Muscle layer of colon (tissue), 2 donors: ENCODE results near the gene GALNT9.

Source experiments
- H3K27ac ChIP-seq: one replicate; pipeline ENCODE4 v1.7.0; 2013; ENCODE audit warnings: low read depth, mild to moderate bottlenecking, low read length, moderate library complexity
- H3K27me3 ChIP-seq, 2 donors: one replicate each; pipeline ENCODE4 v1.7.0; 2013; ENCODE audit warnings: low read length in 2 of 2, mild to moderate bottlenecking in 2 of 2; ENCODE audit not compliant: insufficient read depth in 2 of 2, control insufficient read depth in 1 of 2
- H3K36me3 ChIP-seq: one replicate; pipeline ENCODE4 v1.7.0; 2013; ENCODE audit warnings: mild to moderate bottlenecking, low read length; ENCODE audit not compliant: insufficient read depth
- H3K4me1 ChIP-seq: one replicate; pipeline ENCODE4 v1.7.0; 2013; ENCODE audit warnings: mild to moderate bottlenecking, low read length; ENCODE audit not compliant: insufficient read depth
- H3K4me3 ChIP-seq, 2 donors: one replicate each; pipeline ENCODE4 v1.7.0; 2013; ENCODE audit warnings: low read length in 2 of 2, low read depth in 1 of 2, mild to moderate bottlenecking in 1 of 2, moderate library complexity in 1 of 2
- H3K9ac ChIP-seq: one replicate; pipeline ENCODE4 v1.7.0; 2013; ENCODE audit warnings: low read length
- H3K9me3 ChIP-seq: one replicate; pipeline ENCODE4 v1.7.0; 2013; ENCODE audit warnings: mild to moderate bottlenecking, low read length
- donor health status: abdominal sarcoma.
- donor health status: Adenocarcinoma of cecum.

Gene GALNT9

DNA sequence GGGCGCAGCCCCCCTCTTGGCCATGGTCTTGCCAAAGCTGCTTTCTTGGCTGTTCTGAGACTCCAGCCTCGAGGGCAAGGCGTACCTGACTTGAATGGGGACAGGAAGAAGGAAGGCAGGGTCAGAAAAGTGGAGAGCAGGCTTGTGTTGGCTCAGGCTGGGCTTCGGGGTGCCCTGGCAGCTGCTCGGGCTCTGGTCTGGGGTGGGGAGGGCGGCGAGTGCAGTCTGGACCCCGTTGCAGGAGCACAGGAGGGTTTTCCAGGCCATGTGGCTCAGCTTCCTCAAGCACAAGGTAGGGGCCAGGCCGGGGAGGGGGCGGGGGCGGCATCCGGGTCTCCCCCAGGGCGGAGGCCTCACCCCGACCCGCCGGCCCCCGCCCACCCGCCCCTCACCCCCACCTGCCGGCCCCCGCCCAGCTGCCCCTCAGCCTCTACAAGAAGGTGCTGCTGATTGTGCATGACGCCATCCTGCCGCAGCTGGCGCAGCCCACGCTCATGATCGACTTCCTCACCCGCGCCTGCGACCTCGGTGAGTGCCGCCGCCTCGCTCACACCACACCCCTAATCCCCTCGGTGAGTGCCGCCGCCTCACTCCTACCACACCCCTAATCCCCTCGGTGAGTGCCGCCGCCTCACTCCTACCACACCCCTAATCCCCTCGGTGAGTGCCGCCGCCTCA is 180.9 kb downstream of the GALNT9 start:
- peaks cover 5% of the 10 kb centered on the region for H3K36me3 ChIP-seq

DNA sequence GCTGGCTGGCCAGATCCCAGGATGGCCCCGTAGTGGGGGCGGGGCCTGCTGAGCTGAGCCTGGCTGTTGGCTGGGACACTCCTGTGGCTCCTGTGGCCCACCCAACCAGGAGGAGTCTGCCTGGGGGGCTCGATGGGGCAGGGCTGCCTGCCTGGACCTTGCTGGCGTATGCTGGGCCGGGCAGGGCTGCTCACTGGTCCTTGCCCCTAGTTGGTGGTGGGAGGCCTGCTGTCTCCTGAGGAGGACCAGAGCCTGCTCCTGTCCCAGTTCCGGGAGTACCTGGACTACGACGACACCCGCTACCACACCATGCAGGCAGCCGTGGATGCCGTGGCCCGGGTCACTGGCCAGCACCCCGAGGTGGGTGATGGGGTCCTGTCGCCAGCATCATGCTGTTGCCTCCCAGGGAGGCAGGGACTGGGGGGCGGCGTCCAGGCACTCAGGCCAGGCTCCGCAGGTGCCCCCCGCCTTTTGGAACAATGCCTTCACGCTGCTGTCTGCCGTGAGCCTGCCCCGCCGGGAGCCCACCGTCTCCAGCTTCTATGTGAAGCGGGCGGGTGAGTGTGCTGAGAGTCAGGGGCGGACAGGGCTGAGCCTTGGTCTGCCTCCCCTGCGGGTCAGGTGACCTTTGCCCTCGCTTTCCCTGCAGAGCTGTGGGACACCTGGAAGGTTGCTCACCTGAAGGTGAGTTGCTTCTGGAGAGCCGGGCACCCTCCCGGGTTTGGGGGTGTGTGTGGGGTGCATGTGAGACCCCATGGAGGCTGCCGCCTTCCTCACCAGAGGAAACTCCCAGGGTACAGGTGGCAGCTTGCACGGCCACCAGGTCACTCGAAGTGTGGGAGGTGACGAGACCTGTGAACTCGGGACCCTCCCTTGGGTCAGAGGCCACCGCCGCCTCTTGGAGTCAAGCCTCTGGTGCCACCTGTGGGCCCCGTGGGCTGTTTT is 181.7 kb downstream of the GALNT9 start:
- peaks cover 17% of the 10 kb centered on the region for H3K4me1 ChIP-seq

More for the DNA sequence above, 180.9 kb downstream of the GALNT9 start:
- Histone ChIP-seq H3K4me1 (peaks cover 11% of the 10 kb centered on the region), H3K9ac (no peak overlapping the region), H3K27ac (no peak overlapping the region), H3K9me3 (no peaks in the 10 kb centered on the region), H3K27me3 (no peaks in the 10 kb centered on the region), H3K4me3 (no peak overlapping the region)

DNA sequence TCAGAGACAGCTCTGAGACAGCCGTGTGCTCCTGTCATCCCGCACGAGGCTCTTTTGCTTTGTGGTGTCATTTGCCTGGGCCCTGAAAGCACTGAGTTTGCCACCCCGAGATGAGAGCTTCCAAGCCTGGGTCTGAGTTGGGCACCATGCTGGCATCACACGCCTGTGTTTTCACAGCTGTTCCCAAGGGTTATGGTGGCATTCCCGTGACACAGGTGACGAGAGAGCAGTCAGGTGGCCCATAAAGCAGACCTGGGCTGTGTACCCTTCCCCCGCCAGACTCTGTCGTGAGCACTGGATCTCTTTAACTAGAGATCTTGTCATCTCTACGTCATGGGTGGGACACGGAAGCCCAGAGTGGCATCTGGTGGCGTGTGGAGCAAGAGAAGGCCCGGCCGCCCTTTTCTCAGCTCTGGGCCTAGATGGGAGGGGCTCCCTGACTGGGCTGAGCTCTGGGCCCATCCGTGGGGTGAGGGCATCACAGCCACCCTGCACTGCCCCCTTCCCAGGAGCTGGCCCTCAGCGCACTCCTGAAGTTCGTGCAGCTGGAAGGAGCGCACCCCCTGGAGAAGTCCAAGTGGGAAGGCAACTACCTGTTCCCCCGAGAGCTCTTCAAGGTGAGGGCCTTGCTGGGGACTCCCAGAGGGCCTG is 182.5 kb downstream of the GALNT9 start:
- peaks cover 21% of the 10 kb centered on the region for H3K4me1 ChIP-seq
- H3K4me3 ChIP-seq, result no peak overlapping the region
- H3K36me3 ChIP-seq, result peaks cover 9% of the 10 kb centered on the region
- no peak overlapping the region for H3K9ac ChIP-seq
- no peak overlapping the region for H3K27ac ChIP-seq
- H3K9me3 ChIP-seq, result no peaks in the 10 kb centered on the region
- no peaks in the 10 kb centered on the region for H3K27me3 ChIP-seq

More for the DNA sequence above, 181.7 kb downstream of the GALNT9 start:
- Histone ChIP-seq H3K9me3 (no peaks in the 10 kb centered on the region), H3K27ac (no peak overlapping the region), H3K4me3 (no peak overlapping the region), H3K9ac (no peak overlapping the region), H3K36me3 (peaks cover 5% of the 10 kb centered on the region), H3K27me3 (no peaks in the 10 kb centered on the region)
